HepG2 (cell line): ENCODE measurements around the gene KLHDC1. TPM values are rescaled to one million over a fixed set of nuclear protein-coding genes. Genes with fewer than 3 reads are reported as not detected.

Experiments used
- ATF5 ChIP-seq: sonication (generic); formaldehyde crosslinking; IDR thresholded peaks from 2 replicates; pipeline ENCODE4 v1.4.0; 2020; ENCODE audit warnings: mild to moderate bottlenecking, low read depth, missing genetic modification reagents
- ATF7-NPFF ChIP-seq: sonication (generic); formaldehyde crosslinking; IDR thresholded peaks from 2 replicates; pipeline ENCODE4 v1.8.1; 2023; ENCODE audit warnings: mild to moderate bottlenecking, low read depth, missing genetic modification reagents, moderate library complexity
- CEBPG ChIP-seq: IDR thresholded peaks from 2 replicates; pipeline ENCODE4 v1.6.1; 2016
- CREB3 ChIP-seq: sonication (generic); formaldehyde crosslinking; IDR thresholded peaks from 2 replicates; pipeline ENCODE4 v1.5.0; 2020; ENCODE audit warnings: missing genetic modification reagents
- DRAP1 ChIP-seq: IDR thresholded peaks from 2 replicates; pipeline ENCODE4 v1.6.1; 2016; ENCODE audit warnings: missing genetic modification reagents, missing compliant biosample characterization
- GATAD1 ChIP-seq: IDR thresholded peaks from 2 replicates; pipeline ENCODE4 v1.6.1; 2016; ENCODE audit warnings: missing genetic modification reagents, missing compliant biosample characterization
- IKZF5 ChIP-seq: IDR thresholded peaks from 2 replicates; pipeline ENCODE4 v1.6.1; 2018; ENCODE audit warnings: missing genetic modification reagents, mild to moderate bottlenecking, missing compliant biosample characterization
- NFE2L2 ChIP-seq: fragments of 150-350 bp; IDR thresholded peaks from 2 replicates; pipeline ENCODE4 v1.6.1; 2014; ENCODE audit warnings: low read length
- NFKB2 ChIP-seq: sonication (generic); formaldehyde crosslinking; IDR thresholded peaks from 2 replicates; pipeline ENCODE4 v1.4.0; 2020; ENCODE audit warnings: missing genetic modification reagents, borderline replicate concordance
- NPAS2 ChIP-seq: sonication (generic); formaldehyde crosslinking; IDR thresholded peaks from 2 replicates; pipeline ENCODE4 v1.8.0; 2022; ENCODE audit warnings: mild to moderate bottlenecking, missing genetic modification reagents, borderline replicate concordance
- PCBP2 ChIP-seq: fragments of 200-400 bp; formaldehyde crosslinking; optimal IDR thresholded peaks from 2 replicates; pipeline ENCODE3; 2018; ENCODE audit warnings: low read length, low read depth; ENCODE audit not compliant: poor library complexity, severe bottlenecking
- PHF5A ChIP-seq: IDR thresholded peaks from one replicate; pipeline ENCODE4 v1.6.1; 2018; ENCODE audit warnings: low read depth, missing genetic modification reagents; ENCODE audit not compliant: unreplicated experiment
- TFDP1 ChIP-seq: IDR thresholded peaks from 2 replicates; pipeline ENCODE4 v1.6.1; 2016; ENCODE audit warnings: missing compliant biosample characterization, missing genetic modification reagents, borderline replicate concordance
- THRA ChIP-seq: sonication (generic); formaldehyde crosslinking; IDR thresholded peaks from 2 replicates; pipeline ENCODE4 v1.4.0; 2020; ENCODE audit warnings: missing genetic modification reagents, borderline replicate concordance
- TOPORS ChIP-seq: sonication (generic); formaldehyde crosslinking; IDR thresholded peaks from 2 replicates; pipeline ENCODE4 v1.8.0; 2023; ENCODE audit warnings: mild to moderate bottlenecking, missing genetic modification reagents
- ZBTB7B ChIP-seq: sonication (generic); formaldehyde crosslinking; IDR thresholded peaks from 2 replicates; pipeline ENCODE4 v1.4.0; 2020; ENCODE audit warnings: missing genetic modification reagents
- ZNF138 ChIP-seq: sonication (generic); formaldehyde crosslinking; IDR thresholded peaks from 2 replicates; pipeline ENCODE4 v1.5.0; 2020; ENCODE audit warnings: mild to moderate bottlenecking, low read depth, missing genetic modification reagents
- ZNF331 ChIP-seq: sonication (generic); formaldehyde crosslinking; IDR thresholded peaks from 2 replicates; pipeline ENCODE4 v1.4.0; 2020; ENCODE audit warnings: missing genetic modification reagents
- ZNF33B ChIP-seq: sonication (generic); formaldehyde crosslinking; IDR thresholded peaks from 2 replicates; pipeline ENCODE4 v1.5.1; 2020; ENCODE audit warnings: mild to moderate bottlenecking, missing genetic modification reagents
- ZNF430 ChIP-seq: sonication (generic); formaldehyde crosslinking; IDR thresholded peaks from 2 replicates; pipeline ENCODE4 v1.9.0; 2021; ENCODE audit warnings: mild to moderate bottlenecking, missing genetic modification reagents
- ZNF788 ChIP-seq: sonication (generic); formaldehyde crosslinking; IDR thresholded peaks from 2 replicates; pipeline ENCODE4 v1.5.0; 2020; ENCODE audit warnings: mild to moderate bottlenecking, missing genetic modification reagents, borderline replicate concordance
- ZSCAN20 ChIP-seq: sonication (generic); formaldehyde crosslinking; IDR thresholded peaks from 2 replicates; pipeline ENCODE4 v1.4.0; 2020; ENCODE audit warnings: missing genetic modification reagents, mild to moderate bottlenecking, borderline replicate concordance
- polyA plus RNA-seq, 8 experiments: library from polyadenylated mRNA; depleted of rRNA in 3 of 8; stranded (reverse) in 7 of 8; unstranded in 1 of 8; fragments of >200 nt; fragmentation: Illumina TruSeq in 4 of 8; extraction: Trizol in 4 of 8; gene quantifications; 2 replicates each; pipeline versions ENCODE4 v1.2.1 to v1.2.3, GENCODE V29; 2011 to 2016; ENCODE audit warnings: low read depth in 4 of 8, missing spikeins in 1 of 8, mixed read lengths in 1 of 8; ENCODE audit not compliant: insufficient read depth in 1 of 8
- total RNA-seq, 5 experiments: library from RNA; depleted of rRNA; stranded (reverse); fragments of >200 nt; fragmentation: Illumina TruSeq; extraction: Trizol; gene quantifications; 2 replicates each; pipeline ENCODE4 v1.2.3, GENCODE V29; 2016; ENCODE audit warnings: low read depth in 1 of 5

KLHDC1 gene
- total and polyA plus RNA-seq, 2 of the 13 experiments (the other 11 are each of a cell fraction or from before 2014, with no cell fraction given), result 0.11 TPM; not detected in 1

GRCh38 chr14:49770212-49770817 lies 77.4 kb downstream of the KLHDC1 start (continued):
- TF ChIP-seq GATAD1 (CRISPR knock-in tag) (peak; percentile 46), PHF5A (CRISPR knock-in tag) (no peak), PCBP2 (no peak), ATF7-NPFF (CRISPR knock-in tag) (no peak), ZNF430 (CRISPR knock-in tag) (0 out of 2 replicates have a peak, but pooled peaks have one; percentile 58), DRAP1 (CRISPR knock-in tag) (peak; percentile 94), NFE2L2 (no peak), THRA (peak; percentile 73; the same call in 1 of the 2 replicates), NFKB2 (CRISPR knock-in tag) (no peak), TFDP1 (no peak), ZNF33B (no peak), ZSCAN20 (no peak), NPAS2 (CRISPR knock-in tag) (no peak), ZNF138 (CRISPR knock-in tag) (0 out of 2 replicates have a peak, but pooled peaks have one; percentile 49), ZNF788 (CRISPR knock-in tag) (no peak), CREB3 (CRISPR knock-in tag) (no peak), ATF5 (CRISPR knock-in tag) (no peak), ZNF331 (peak; percentile 82), CEBPG (CRISPR knock-in tag) (peak; percentile 67), TOPORS (CRISPR knock-in tag) (peak; percentile 61; the same call in 1 of the 2 replicates), ZBTB7B (CRISPR knock-in tag) (peak; percentile 66; the same call in 1 of the 2 replicates), IKZF5 (CRISPR knock-in tag) (peak; percentile 91)
